NOMO-1 treated with DMSO at 0.1 percent for 48 hours (cell line): ENCODE data around the gene AAMP.
"Not testable (repeated sequence)": the region's sequence is repeated elsewhere in the genome, so short reads cannot be mapped to it uniquely, and the experiment has no call there.

Source experiments
- DNase-seq: peaks from one replicate; lab custom pipeline; 2025; ENCODE audit not compliant: unreplicated experiment; lab: John Stamatoyannopoulos, UW

AAMP gene

GRCh38 chr2:218269900-218270720, at the start of gene AAMP, which contains the start of gene PNKD:
AAMP (minus strand) TSS chr2:218270137; CDS start chr2:218270086, 51 bp downstream.
PNKD (plus strand) TSS chr2:218270519; CDS start chr2:218270536, 17 bp downstream.
- peak; percentile 100 for DNase-seq

- DNase-seq: no peak
These were observed 48.3 kb upstream of the AAMP start for GRCh38 chr2:218318241-218318640.

DNA sequence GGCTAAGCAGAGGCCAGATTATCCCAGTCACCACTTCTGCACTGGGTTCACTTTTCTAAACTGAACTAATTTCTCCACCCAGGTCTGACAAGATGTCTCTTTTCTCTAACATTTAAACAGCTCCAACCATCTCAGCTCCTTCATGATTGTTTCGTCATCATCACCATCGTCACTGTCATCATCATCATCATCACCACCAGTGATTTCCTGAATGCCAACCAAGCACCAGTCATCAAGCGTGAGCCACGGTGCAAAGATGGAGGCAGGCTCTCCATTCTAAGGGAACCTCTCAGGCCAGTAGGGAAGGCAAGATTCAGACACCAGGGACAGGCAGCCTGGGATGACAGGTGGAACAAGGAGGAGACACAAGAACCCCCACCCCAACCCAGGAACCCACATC, 47.9 kb upstream of the AAMP start:
- DNase-seq: no peak

DNA sequence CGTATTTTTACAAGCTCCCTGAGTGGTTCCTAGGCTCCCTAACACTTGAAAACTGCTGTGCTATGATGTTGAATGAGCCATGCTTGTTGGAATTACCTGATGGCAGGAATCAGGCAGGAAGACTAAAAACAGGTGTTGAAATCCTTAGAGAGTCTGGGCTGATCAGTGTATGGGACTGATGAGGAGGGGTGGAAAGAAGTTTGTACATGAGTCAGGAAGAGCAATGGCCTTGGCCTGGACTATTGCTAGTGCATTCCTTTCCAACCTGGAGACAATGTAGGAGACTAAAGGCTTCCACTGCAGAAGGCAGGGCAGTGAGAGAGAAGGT, 47.3 kb upstream of the AAMP start:
- DNase-seq: no peak

DNA sequence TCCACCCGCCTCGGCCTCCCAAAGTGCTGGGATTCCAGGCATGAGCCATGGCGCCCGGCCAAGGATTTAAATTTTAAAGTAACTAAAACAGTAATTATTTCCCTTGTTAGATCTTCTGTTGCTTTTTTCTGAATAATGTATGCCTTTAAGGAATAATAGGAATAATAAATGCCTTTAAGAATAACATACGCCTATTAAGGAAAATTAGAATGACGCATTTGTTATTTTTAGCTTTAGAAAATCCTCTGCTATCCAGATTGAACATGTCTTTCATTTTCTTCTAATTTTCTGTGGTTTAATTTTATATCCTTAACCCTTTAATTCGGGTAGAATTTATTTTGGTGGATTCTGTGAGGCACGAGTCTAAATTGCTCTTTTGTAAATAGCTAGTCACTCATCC, 45.5 kb upstream of the AAMP start:
- no peak for DNase-seq

- not testable (repeated sequence) for DNase-seq
These were observed 44.8 kb upstream of the AAMP start for GRCh38 chr2:218314764-218315163.

GRCh38 chr2:218313356-218313755, 43.4 kb upstream of the AAMP start:
- no peak for DNase-seq

DNA sequence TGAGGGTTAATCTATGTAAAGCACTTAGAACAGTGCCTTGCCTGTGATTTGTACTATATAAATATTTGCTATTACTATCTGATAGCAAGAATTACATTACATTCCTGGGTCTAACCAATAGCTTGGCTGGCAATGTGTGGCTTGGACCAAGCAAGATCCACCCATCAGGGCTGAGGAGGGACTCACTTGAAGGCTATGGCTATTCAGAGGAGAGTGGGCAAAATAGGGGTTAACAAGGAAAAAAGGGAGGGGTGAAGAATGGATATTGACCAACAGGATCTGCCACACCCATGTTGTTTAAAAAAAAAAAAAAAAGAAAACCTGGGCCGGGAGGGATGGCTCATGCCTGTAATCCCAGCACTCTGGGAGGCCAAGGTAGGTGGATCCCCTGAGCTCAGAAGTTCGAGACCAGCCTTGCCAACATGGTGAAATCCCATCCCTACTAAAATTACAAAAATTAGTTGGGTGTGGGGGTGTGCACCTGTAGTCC, 42.4 kb upstream of the AAMP start:
- DNase-seq: no peak

DNA sequence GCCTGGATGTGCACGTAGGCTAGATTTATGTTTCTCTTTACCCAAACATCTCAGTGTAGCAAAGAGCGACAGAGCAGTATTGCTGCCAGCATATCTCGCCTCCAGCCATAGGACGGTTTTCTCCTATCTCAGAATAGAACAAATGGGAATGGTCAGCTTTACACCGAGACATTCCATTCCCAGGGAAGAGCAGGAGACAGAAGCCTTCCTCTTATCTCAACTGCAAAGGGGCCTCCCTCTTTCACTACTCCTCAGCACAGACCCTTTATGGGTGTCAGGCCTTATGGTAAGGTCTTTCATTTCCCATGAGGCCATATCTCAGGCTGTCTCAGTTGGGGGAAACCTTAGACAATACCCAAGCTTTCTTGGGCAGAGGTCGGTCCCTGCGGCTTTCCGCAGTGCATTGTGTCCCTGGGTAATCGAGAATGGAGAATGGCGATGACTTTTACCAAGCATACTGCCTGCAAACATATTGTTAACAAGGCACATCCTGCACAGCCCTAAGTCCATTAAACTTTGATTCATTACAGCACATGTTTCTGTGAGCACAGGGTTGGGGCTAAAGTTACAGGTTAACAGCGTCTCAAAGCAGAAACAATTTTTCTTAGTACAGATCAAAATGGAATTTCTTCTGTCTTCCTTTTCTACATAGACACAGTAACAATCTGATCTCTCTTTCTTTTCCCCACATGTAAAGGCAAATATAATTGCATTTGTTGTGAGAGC, 41.8 kb upstream of the AAMP start:
- not testable (repeated sequence) for DNase-seq

- no peak for DNase-seq
These were observed 41.1 kb upstream of the AAMP start for GRCh38 chr2:218310853-218311540.

- no peak for DNase-seq
These were observed 37.6 kb upstream of the AAMP start for GRCh38 chr2:218307415-218308090.

DNA sequence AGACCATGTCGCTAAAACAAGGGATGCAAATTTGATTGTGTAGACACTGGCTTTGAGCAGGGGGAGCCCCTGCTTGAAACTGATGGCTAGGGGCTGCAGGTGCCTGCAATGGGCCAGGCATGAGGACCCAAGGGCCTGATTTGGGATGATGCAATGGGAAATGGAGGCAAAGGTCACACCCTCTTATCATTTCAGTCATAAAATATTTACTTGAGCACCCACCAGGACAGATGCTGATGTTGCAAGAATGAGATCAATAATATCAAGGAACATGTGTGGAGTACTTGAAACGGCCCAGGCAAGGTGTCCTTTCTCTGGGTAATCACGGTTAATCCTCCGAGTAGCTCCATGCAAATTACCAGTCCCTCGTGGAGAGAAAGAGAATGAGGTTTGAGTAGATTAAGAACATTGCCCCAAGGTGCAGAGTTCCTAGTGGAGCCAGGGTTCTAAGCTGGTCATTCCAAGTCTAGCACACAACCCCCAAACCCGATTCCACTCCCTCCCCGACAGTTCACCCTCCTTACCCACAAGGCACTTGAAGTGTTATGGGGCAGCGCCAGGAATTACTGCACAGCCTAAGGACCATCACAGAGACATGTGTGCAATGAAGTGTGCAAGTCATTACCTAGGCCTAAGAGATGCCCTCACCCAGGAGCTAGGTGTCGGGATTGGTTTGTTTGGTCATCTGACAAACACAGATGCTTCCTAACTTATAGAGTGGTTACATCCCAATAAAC, 36.4 kb upstream of the AAMP start:
- no peak for DNase-seq

DNA sequence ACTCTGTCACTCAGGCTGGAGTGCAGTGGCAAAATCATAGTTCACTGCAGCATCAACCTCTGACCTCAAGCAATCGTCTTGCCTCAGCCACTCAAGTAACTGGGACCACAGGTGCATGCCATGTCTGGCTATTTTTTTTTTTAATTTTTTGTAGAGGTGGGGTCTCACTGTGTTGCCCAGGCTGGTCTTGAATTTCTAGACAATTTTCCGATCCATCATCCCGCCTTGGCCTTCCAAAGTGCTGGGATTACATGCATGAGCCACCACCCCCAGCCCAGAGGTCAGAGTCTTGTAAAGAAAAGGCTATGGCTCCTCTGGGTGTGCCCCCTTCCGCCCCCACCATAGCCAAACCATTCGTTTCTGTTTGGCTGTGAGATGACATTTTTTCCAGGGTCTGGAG, 35.4 kb upstream of the AAMP start:
- DNase-seq: no peak

DNA sequence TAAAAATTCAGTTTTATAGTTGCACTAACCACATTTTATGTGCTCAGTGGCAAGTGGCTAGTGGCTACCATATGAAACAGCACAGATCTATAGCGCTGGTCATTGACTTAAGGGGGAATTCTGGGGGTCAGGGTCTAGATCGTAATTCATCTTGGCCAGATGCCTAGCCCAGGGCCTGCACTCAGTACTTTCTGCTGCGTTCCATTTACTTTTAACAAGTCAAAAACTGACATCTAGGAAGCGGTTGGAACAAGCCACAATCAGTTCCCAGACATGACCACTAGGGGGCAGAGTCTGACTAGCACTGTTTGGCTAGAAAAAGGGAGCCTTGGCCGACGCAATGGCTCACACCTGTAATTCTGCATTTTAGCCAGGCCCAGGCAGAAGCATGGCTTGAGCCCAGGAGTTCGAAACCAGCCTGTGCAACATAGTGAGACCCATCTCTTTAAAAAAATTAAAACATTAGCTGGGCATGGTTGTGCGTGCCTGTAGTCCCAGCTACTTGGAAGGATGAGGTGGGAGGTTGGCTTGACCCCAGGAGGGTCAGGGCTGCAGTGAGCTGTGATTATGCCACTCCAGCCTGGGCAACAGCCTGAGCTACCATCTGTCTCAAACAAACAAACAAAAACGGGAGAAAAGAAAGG, 31.4 kb upstream of the AAMP start:
- DNase-seq: peak; percentile 88

DNA sequence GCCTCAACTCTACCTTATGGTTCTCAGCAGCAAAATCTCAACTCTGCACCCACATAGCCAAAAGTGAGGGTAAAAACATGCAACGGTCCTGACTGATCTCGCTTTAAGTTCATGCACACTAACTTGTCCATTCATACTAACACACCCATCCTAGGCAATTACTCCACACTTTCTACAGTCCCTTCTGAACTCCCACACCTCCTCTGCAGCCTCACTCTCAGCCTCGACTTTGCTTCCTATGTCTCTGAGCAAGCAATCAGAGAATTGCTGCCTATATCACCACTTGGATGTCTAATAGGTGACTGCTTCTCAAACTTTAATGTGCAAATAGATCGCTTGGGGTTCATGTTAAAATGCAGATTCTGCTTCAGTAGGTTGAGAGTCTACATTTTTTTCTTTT, 30.2 kb upstream of the AAMP start:
- no peak for DNase-seq

GRCh38 chr2:218298314-218298875, 28.5 kb upstream of the AAMP start:
- no peak for DNase-seq

DNA sequence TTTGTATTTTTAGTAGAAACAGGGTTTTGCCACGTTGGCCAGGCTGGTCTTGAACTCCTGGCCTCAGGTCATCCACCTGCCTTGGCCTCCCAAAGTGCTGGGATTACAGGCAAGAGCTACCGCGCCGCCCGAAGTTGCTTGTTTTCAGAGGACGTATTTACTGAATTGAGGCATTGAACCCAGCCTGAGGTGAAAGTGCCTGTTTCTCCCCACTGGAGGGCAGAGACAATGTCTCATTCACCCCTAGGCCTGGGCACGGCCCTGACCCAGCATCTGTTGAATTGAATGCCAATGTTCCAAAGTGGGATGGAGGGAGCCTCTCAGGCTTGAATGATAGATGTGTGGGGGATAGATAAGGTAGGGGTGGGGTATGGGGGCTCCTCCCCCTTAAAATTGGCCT, 26.9 kb upstream of the AAMP start:
- no peak for DNase-seq

DNA sequence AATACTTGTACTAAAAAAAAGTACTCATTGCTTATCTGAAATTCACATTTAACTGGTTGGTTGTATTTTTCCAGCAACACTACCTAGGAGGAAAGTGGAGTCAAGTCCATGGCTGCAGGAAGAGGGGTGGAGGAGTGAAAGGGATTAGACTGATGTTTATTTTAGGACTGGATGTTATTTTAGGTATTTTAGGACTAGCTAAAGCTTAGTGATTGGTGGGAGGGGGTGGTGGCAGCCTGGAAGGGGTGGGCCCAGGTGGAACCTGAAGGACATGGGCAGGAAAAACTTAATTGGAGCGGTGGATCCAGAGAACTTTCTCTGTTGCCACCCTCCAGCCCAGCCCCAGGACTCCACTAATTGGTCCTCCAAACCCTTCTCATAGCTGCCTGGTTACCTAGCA, 26.3 kb upstream of the AAMP start:
- DNase-seq: no peak

- no peak for DNase-seq
These were observed 25.1 kb upstream of the AAMP start for GRCh38 chr2:218295029-218295428.
